ENCODE data around the gene KCNC3.
A peak's percentile ranks its signal among the peaks of the same experiment; 100 is the strongest.

KCNC3 gene

DNA sequence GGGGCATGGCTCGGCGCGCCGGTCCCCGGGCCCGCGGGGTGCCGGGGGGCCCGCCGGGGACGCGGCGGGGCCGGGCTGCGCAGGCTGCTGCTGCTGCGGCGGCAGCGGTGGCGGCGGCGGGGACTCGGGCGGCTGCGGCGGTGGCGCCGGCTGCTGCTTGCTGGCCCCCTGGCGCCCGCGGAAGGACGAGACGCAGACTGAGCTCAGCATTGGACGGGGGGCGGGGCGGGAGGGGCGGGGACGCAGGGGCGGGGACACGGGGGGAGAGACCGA is 368 bp downstream of the KCNC3 start:
- Mint-ChIP-seq H3K36me3 (ENCODE audit: low read depth) (peaks cover 5% of the 10 kb centered on the region), H3K27me3 (ENCODE audit: low read depth, poor library complexity) (peaks cover 36% of the 10 kb centered on the region), H3K4me3 (peak overlapping the region; percentile 93), H3K27ac (no peak overlapping the region), H3K9me3 (peaks cover 15% of the 10 kb centered on the region), H3K4me1 (peaks cover 68% of the 10 kb centered on the region)
- no peak for DNase-seq
- TF ChIP-seq CTCF (IDR thresholded peaks at IDR 0.05), result no peak

- Mint-ChIP-seq H3K27ac (no peak overlapping the region), H3K4me1 (peaks cover 64% of the 10 kb centered on the region), H3K36me3 (ENCODE audit: low read depth) (peaks cover 5% of the 10 kb centered on the region), H3K9me3 (peaks cover 12% of the 10 kb centered on the region), H3K4me3 (peak overlapping the region; percentile 40), H3K27me3 (ENCODE audit: low read depth, poor library complexity) (peaks cover 36% of the 10 kb centered on the region)
- peak; percentile 53 for DNase-seq
- no peak for TF ChIP-seq CTCF (IDR thresholded peaks at IDR 0.05)
These were observed 829 bp downstream of the KCNC3 start for GRCh38 chr19:50328224-50328872.

DNA sequence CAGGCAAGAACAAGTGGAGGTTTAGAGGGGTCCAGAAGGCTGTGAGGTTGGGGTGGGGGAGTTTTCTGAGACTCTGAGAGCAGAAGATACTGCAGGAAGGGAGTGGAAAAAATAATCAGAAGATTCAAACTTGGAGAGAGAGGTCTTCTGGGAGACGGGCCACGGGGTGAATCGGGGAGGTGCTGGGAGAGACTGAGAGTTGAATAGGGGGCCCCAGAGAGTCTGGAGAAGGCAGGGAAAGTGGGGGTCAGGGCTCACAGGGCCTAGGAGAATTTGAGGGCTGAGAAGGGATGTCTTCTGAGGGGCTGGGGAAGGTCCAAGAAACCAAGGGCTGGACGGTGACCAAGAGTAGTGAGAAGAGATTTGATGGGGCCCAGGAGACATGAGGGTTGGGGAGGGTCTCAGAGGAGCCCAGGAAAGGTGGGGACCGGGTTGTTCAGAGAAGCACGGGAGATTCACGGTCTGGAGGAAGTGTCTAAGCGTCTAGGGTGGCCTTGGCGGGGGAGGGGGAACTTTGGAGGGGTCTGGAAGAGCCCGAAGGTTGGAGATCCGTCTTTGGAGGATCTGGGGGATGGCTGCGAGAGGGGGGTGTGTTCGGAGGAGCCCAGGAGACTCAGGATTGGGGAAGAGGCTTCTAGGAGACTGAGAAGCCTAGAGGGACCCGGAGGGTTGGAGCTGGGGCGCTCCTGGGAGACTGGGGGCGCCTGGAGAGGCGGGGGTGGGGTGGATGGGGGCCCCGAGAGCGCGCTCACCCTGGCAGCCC is 1.5 kb downstream of the KCNC3 start:
- Mint-ChIP-seq H3K4me3 (peak overlapping the region; percentile 77), H3K4me1 (peaks cover 61% of the 10 kb centered on the region), H3K27ac (no peak overlapping the region), H3K27me3 (ENCODE audit: low read depth, poor library complexity) (peaks cover 36% of the 10 kb centered on the region), H3K9me3 (peaks cover 12% of the 10 kb centered on the region), H3K36me3 (ENCODE audit: low read depth) (peaks cover 5% of the 10 kb centered on the region)
- no peak for TF ChIP-seq CTCF (IDR thresholded peaks at IDR 0.05)
- no peak for DNase-seq

DNA sequence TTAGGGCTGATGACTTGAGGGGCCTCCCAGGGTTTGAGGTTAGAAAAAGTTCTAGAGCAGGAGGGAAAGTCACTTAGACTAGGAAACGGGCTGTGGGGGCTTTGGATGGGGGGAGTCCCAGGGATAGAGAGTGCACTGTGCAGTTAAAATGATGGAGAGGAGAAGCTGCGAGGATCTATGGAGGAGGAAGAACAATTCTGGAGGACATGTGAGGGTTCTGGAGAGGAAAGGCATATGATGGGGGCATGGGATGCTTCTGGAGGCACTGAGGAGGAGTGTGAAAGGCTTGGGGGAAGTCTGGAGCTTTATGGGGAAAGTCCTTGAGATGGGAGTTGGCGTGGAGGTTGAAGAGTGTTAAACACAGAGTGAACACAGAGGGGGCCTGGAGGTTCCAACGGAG is 2.2 kb downstream of the KCNC3 start:
- no peak overlapping the region for H3K27ac Mint-ChIP-seq
- TF ChIP-seq CTCF (IDR thresholded peaks at IDR 0.05), result no peak
- H3K9me3 Mint-ChIP-seq, result peaks cover 12% of the 10 kb centered on the region
- H3K4me3 Mint-ChIP-seq, result peak overlapping the region; percentile 77
- no peak for DNase-seq
- H3K36me3 Mint-ChIP-seq (ENCODE audit: low read depth), result peaks cover 5% of the 10 kb centered on the region
- H3K27me3 Mint-ChIP-seq (ENCODE audit: low read depth, poor library complexity), result peaks cover 36% of the 10 kb centered on the region
- peaks cover 54% of the 10 kb centered on the region for H3K4me1 Mint-ChIP-seq

DNA sequence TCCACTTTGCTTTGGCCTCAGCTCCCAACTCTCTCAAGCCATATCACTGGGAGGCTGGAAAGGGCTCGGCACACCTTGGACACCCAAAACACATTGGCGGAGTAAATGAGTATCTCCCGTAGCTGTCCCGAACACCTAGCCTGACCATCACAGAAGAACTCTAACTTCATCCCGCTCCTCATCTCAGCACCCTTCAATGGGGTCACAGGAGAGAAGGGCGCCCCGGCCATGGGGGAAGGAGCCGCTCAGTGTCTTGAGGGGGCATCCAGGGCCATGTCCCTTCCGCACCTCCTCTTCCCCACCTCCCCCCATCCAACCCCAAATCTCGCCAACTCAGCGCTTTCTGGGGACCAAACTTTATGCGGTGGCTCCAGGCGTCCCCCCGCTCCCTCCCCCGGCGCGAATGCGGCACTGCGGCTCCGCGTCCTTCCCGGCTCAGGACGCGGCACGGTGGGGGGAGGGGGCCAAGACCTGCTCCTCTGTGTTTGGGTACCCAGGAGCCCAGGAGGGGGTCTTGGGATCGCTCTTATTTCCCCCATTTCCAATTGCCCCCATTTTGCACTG is 3.0 kb downstream of the KCNC3 start:
- Mint-ChIP-seq H3K27me3 (ENCODE audit: low read depth, poor library complexity) (peaks cover 36% of the 10 kb centered on the region), H3K4me3 (peak overlapping the region; percentile 77), H3K4me1 (peaks cover 46% of the 10 kb centered on the region), H3K9me3 (peaks cover 12% of the 10 kb centered on the region), H3K27ac (no peak overlapping the region), H3K36me3 (ENCODE audit: low read depth) (peaks cover 5% of the 10 kb centered on the region)
- TF ChIP-seq CTCF (IDR thresholded peaks at IDR 0.05), result no peak
- no peak for DNase-seq
